ENCODE results near the gene CDH2. TPM values are rescaled to one million over a fixed set of nuclear protein-coding genes. Genes with fewer than 3 reads are reported as not detected.

Gene CDH2
- total RNA-seq, 1 experiment from 2014 or later = 14.6 TPM

- intact Hi-C loops (cut with micrococcal nuclease) = loop anchor here (10.0 kb wide), 1 partner anchor 334 kb away; no protein-coding TSS in a partner anchor
- Mint-ChIP-seq H3K9me3 (ENCODE audit: unreplicated experiment) (no peaks in the 10 kb centered on the region), H3K4me3 (ENCODE audit: unreplicated experiment) (no peak overlapping the region), H3K4me1 (ENCODE audit: insufficient read depth, unreplicated experiment) (peaks cover 8% of the 10 kb centered on the region), H3K36me3 (ENCODE audit: insufficient read depth, unreplicated experiment) (no peaks in the 10 kb centered on the region), H3K27ac (ENCODE audit: low read depth, unreplicated experiment) (no peak overlapping the region), H3K27me3 (ENCODE audit: insufficient read depth, unreplicated experiment) (no peaks in the 10 kb centered on the region)
- ChIA-PET CTCF (no interaction called here), POLR2A (no interaction called here)
- no peak for DNase-seq (ENCODE audit: unreplicated experiment)
- TF ChIP-seq CTCF (IDR thresholded peaks at IDR 0.05; ENCODE audit: unreplicated experiment) = no peak
- BruUV-seq (replicated peaks) = no TSS peak
Measured at GRCh38 chr18:28018351-28018750, 158.6 kb downstream of the CDH2 start.

- POLR2A ChIA-PET = no interaction called here
- no TSS peak for BruUV-seq (replicated peaks)
- intact Hi-C loops (cut with micrococcal nuclease) = loop anchor here (10.0 kb wide), 1 partner anchor 331 kb away; no protein-coding TSS in a partner anchor
- no peak for DNase-seq (ENCODE audit: unreplicated experiment)
- H3K4me3 Mint-ChIP-seq (ENCODE audit: unreplicated experiment) = no peak overlapping the region
- no peak for TF ChIP-seq CTCF (IDR thresholded peaks at IDR 0.05; ENCODE audit: unreplicated experiment)
- no peak overlapping the region for H3K27ac Mint-ChIP-seq (ENCODE audit: low read depth, unreplicated experiment)
- CTCF ChIA-PET = no interaction called here
- H3K27me3 Mint-ChIP-seq (ENCODE audit: insufficient read depth, unreplicated experiment) = no peaks in the 10 kb centered on the region
- H3K4me1 Mint-ChIP-seq (ENCODE audit: insufficient read depth, unreplicated experiment) = peaks cover 8% of the 10 kb centered on the region
- no peaks in the 10 kb centered on the region for H3K36me3 Mint-ChIP-seq (ENCODE audit: insufficient read depth, unreplicated experiment)
- H3K9me3 Mint-ChIP-seq (ENCODE audit: unreplicated experiment) = no peaks in the 10 kb centered on the region
Measured at GRCh38 chr18:28015671-28016070, 161.3 kb downstream of the CDH2 start.

GRCh38 chr18:28013066-28013465 lies 163.9 kb downstream of the CDH2 start:
- no peak overlapping the region for H3K4me3 Mint-ChIP-seq (ENCODE audit: unreplicated experiment)
- peak; percentile 44 for TF ChIP-seq CTCF (IDR thresholded peaks at IDR 0.05; ENCODE audit: unreplicated experiment)
- no peaks in the 10 kb centered on the region for H3K9me3 Mint-ChIP-seq (ENCODE audit: unreplicated experiment)
- H3K27ac Mint-ChIP-seq (ENCODE audit: low read depth, unreplicated experiment) = no peak overlapping the region
- intact Hi-C loops (cut with micrococcal nuclease) = loop anchor here (1.0 to 10.0 kb wide), 2 partner anchors 176 to 328 kb away; no protein-coding TSS in a partner anchor
- BruUV-seq (replicated peaks) = no TSS peak
- POLR2A ChIA-PET = interaction anchor here (1.6 kb wide), 1 partner anchor 32 kb away, joined by 4 read pairs; no protein-coding TSS in a partner anchor
- H3K36me3 Mint-ChIP-seq (ENCODE audit: insufficient read depth, unreplicated experiment) = peaks cover 6% of the 10 kb centered on the region
- CTCF ChIA-PET = interaction anchor here (0.7 to 1.4 kb wide), 5 partner anchors 72 to 406 kb away, joined by 3 to 4 read pairs (median 3); no protein-coding TSS in a partner anchor
- H3K4me1 Mint-ChIP-seq (ENCODE audit: insufficient read depth, unreplicated experiment) = no peaks in the 10 kb centered on the region
- no peaks in the 10 kb centered on the region for H3K27me3 Mint-ChIP-seq (ENCODE audit: insufficient read depth, unreplicated experiment)
- peak; percentile 15 for DNase-seq (ENCODE audit: unreplicated experiment)

GRCh38 chr18:28012336-28012735 lies 164.6 kb downstream of the CDH2 start:
- CTCF ChIA-PET = interaction anchor here (0.7 kb wide), 1 partner anchor 1125 kb away, joined by 3 read pairs; no protein-coding TSS in a partner anchor
- no peak overlapping the region for H3K27ac Mint-ChIP-seq (ENCODE audit: low read depth, unreplicated experiment)
- no TSS peak for BruUV-seq (replicated peaks)

More at GRCh38 chr18:28012336-28012735, 164.6 kb downstream of the CDH2 start:
- no peak for DNase-seq (ENCODE audit: unreplicated experiment)
- Mint-ChIP-seq H3K4me1 (ENCODE audit: insufficient read depth, unreplicated experiment) (no peaks in the 10 kb centered on the region), H3K27me3 (ENCODE audit: insufficient read depth, unreplicated experiment) (no peaks in the 10 kb centered on the region), H3K36me3 (ENCODE audit: insufficient read depth, unreplicated experiment) (peaks cover 6% of the 10 kb centered on the region), H3K4me3 (ENCODE audit: unreplicated experiment) (no peak overlapping the region), H3K9me3 (ENCODE audit: unreplicated experiment) (no peaks in the 10 kb centered on the region)
- intact Hi-C loops (cut with micrococcal nuclease) = loop anchor here (10.0 kb wide), 1 partner anchor 328 kb away; no protein-coding TSS in a partner anchor
- POLR2A ChIA-PET = interaction anchor here (1.1 to 1.6 kb wide), 2 partner anchors 19 to 33 kb away, joined by 3 to 4 read pairs; no protein-coding TSS in a partner anchor
- TF ChIP-seq CTCF (IDR thresholded peaks at IDR 0.05; ENCODE audit: unreplicated experiment) = no peak

All from MCF 10A (cell line).